Activated naive CD8-positive, alpha-beta T cell treated with anti-CD3 and anti-CD28 coated beads, Interleukin-2, amount 10 ng/mL, durations not matched to agents 7 days and 5 days (primary cell): ENCODE results near the gene EEF1A1. TPM values are rescaled to one million over a fixed set of nuclear protein-coding genes. Genes with fewer than 3 reads are reported as not detected.
"Not testable (repeated sequence)": the region's sequence is repeated elsewhere in the genome, so short reads cannot be mapped to it uniquely, and the experiment has no call there.

Experiments used
- ATAC-seq: fragments of 150-1000 bp; cut with Tn5 transposase; one replicate; pipeline ENCODE4 v1.10.0; 2021; ENCODE audit warnings: low read depth, moderate library complexity
- POLR2A ChIA-PET: fragments of 350-600 bp; sonication (Branson Sonifier 250); formaldehyde crosslinking; loops from one replicate; lab custom pipeline; 2021; ENCODE audit warnings: antibody characterized with exemption; lab: Charles Lee
- DNase-seq: peaks from one replicate; pipeline ENCODE4 v3.0.0; 2021
- H3K27ac Mint-ChIP-seq: one replicate; pipeline ENCODE4 v1.8.0; 2022; ENCODE audit warnings: mild to moderate bottlenecking, mixed read lengths
- H3K27me3 Mint-ChIP-seq: one replicate; pipeline ENCODE4 v1.8.0; 2022; ENCODE audit warnings: mild to moderate bottlenecking, moderate library complexity, mixed read lengths
- H3K36me3 Mint-ChIP-seq: one replicate; pipeline ENCODE4 v1.8.0; 2021; ENCODE audit warnings: mild to moderate bottlenecking, mixed read lengths
- H3K4me1 Mint-ChIP-seq: one replicate; pipeline ENCODE4 v1.8.0; 2021; ENCODE audit warnings: mixed read lengths
- H3K4me3 Mint-ChIP-seq: one replicate; pipeline ENCODE4 v1.8.0; 2022; ENCODE audit warnings: mild to moderate bottlenecking, moderate library complexity, mixed read lengths
- H3K9me3 Mint-ChIP-seq: one replicate; pipeline ENCODE4 v1.8.0; 2021; ENCODE audit warnings: mixed read lengths
- total RNA-seq, 2 experiments: library from RNA; stranded (reverse); gene quantifications; one replicate each; pipeline ENCODE4 v1.2.3, GENCODE V29; 2021

Gene EEF1A1
- total RNA-seq, 2 experiments from 2014 or later = 8,804 to 9,235 TPM

DNA sequence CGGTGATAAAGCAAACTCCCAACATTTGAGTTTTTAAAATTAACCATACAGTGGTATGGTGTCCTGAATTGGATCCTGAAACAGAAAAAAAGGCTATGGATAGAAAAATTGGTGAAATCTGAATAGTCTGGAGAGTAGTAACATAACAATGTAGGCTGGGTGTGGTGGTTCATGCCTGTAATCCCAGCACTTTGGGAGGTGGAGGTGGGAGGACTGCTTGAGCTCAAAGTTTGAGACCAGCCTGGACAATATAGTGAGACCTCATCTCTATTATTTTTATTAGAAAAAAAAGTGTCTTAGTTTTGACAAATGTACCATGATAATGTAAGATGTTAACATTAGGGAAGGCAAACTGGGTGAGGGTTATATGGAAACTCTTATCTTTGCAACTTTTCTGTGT is 11.0 kb downstream of the EEF1A1 start:
- DNase-seq (no peak), ATAC-seq (no peak)
- peaks cover 5% of the 10 kb centered on the region for H3K4me1 Mint-ChIP-seq
- POLR2A ChIA-PET = interaction anchor here (1.4 kb wide), 1 partner anchor 10 kb away, joined by 3 read pairs; no protein-coding TSS in a partner anchor
- H3K27ac Mint-ChIP-seq = no peak overlapping the region
- H3K9me3 Mint-ChIP-seq = no peaks in the 10 kb centered on the region
- peaks cover 8% of the 10 kb centered on the region for H3K36me3 Mint-ChIP-seq
- no peak overlapping the region for H3K4me3 Mint-ChIP-seq
- no peaks in the 10 kb centered on the region for H3K27me3 Mint-ChIP-seq

DNA sequence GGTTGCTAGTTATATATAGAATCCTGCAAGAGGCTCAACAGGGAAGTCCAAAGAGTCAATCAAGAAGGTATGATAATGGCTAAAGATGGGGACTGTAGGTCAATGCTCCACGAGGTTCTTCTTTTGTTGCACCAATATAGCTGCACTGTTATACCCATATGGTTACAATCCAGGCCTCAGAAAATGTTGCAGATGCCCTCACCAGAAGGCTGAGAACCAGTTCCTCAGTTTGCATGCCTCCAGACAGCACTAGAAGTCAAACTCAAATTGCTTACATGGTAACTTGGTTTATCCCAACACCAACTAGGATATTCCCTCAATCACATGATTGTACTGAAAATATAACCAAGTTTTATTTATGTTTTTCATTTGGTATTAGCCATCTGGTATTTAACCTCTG is 12.1 kb downstream of the EEF1A1 start:
- POLR2A ChIA-PET = interaction anchor here (1.4 kb wide), 1 partner anchor 9 kb away, joined by 3 read pairs; no protein-coding TSS in a partner anchor
- H3K4me1 Mint-ChIP-seq = peaks cover 4% of the 10 kb centered on the region
- H3K27me3 Mint-ChIP-seq = no peaks in the 10 kb centered on the region
- DNase-seq = no peak
- no peak overlapping the region for H3K4me3 Mint-ChIP-seq
- H3K9me3 Mint-ChIP-seq = no peaks in the 10 kb centered on the region
- ATAC-seq = no peak
- no peak overlapping the region for H3K27ac Mint-ChIP-seq
- H3K36me3 Mint-ChIP-seq = peaks cover 14% of the 10 kb centered on the region

DNA sequence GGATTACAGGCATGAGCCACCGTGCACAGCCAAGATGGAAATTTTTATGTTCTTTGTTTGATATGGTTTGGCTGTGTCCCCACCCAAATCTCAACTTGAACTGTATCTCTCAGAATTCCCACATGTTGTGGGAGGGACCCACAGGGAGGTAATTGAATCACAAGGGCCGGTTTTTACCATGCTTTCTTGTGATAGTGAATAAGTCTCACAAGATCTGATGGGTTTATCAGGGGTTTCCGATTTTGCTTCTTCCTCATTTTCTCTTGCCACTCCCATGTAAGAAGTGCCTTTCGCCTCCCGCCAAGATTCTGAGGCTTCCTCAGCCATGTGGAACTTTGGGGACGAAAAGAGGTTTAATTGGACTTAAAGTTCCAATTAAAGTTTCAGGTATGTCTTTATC is 14.6 kb downstream of the EEF1A1 start:
- POLR2A ChIA-PET = no interaction called here
- Mint-ChIP-seq H3K27me3 (no peaks in the 10 kb centered on the region), H3K9me3 (no peaks in the 10 kb centered on the region)

GRCh38 chr6:73505705-73506104 is 15.1 kb downstream of the EEF1A1 start:
- not testable (repeated sequence) for H3K4me3 Mint-ChIP-seq, ATAC-seq, H3K27me3 Mint-ChIP-seq

More for the DNA sequence above, 14.6 kb downstream of the EEF1A1 start:
- Mint-ChIP-seq H3K27ac (no peak overlapping the region), H3K4me1 (peaks cover 5% of the 10 kb centered on the region), H3K36me3 (peaks cover 18% of the 10 kb centered on the region), H3K4me3 (no peak overlapping the region)
- ATAC-seq (no peak), DNase-seq (no peak)

DNA sequence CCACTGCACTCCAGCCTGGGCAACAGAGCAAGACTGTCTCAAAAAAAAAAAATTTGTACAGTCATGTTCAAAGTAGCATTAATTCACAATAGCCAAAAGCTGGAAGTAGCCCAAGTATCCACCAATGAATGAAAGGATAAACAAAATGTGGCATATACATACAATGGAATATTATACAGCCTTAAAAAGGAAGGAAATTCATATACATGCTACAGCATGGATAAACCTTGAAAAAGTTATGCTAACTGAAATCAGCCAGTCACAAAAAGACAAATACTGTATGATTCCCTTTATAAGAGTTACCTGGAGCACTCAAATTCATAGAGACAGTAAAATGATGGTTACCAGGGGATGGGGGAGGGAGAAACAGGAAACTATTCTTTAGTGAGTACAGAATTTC is 15.7 kb downstream of the EEF1A1 start:
- DNase-seq = no peak
- no peaks in the 10 kb centered on the region for H3K9me3 Mint-ChIP-seq
- H3K36me3 Mint-ChIP-seq = peaks cover 23% of the 10 kb centered on the region
- peaks cover 5% of the 10 kb centered on the region for H3K4me1 Mint-ChIP-seq
- no peaks in the 10 kb centered on the region for H3K27me3 Mint-ChIP-seq
- POLR2A ChIA-PET = no interaction called here
- no peak for ATAC-seq
- no peak overlapping the region for H3K4me3 Mint-ChIP-seq
- no peak overlapping the region for H3K27ac Mint-ChIP-seq

More at GRCh38 chr6:73505705-73506104, 15.1 kb downstream of the EEF1A1 start:
- H3K9me3 Mint-ChIP-seq, H3K27ac Mint-ChIP-seq, POLR2A ChIA-PET, H3K4me1 Mint-ChIP-seq, DNase-seq: not testable (repeated sequence)
- H3K36me3 Mint-ChIP-seq = peaks cover 20% of the 10 kb centered on the region

DNA sequence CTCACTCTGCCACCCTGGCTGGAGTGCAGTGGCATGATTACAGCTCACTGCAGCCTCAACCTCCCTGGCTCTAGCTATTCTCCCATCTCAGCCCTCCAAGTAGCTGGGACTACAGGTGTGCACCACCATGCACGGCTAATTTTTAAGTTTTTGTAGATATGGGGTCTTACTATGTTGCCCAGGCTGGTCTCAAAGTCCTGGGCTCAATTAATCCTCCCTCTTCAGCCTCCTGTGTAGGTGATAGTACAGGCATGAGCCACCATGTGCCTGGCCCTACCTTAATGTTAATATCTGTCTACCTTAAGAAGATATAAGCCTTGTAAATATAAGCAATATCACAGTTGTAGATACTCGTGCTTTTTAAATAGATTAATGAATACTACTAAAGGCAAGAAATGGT is 16.7 kb downstream of the EEF1A1 start:
- Mint-ChIP-seq H3K4me1 (peaks cover 4% of the 10 kb centered on the region), H3K27ac (no peak overlapping the region), H3K4me3 (no peak overlapping the region)

GRCh38 chr6:73503027-73503772 is 17.6 kb downstream of the EEF1A1 start:
- H3K4me1 Mint-ChIP-seq = peaks cover 4% of the 10 kb centered on the region
- DNase-seq = no peak
- H3K27ac Mint-ChIP-seq = peak overlapping the region; percentile 53
- POLR2A ChIA-PET = interaction anchor here (1.0 to 1.9 kb wide), 2 partner anchors 17 to 41 kb away, joined by 3 to 7 read pairs; partner anchors contain the start of gene MTO1
- peaks cover 22% of the 10 kb centered on the region for H3K36me3 Mint-ChIP-seq
- H3K9me3 Mint-ChIP-seq = no peaks in the 10 kb centered on the region
- H3K4me3 Mint-ChIP-seq = no peak overlapping the region
- H3K27me3 Mint-ChIP-seq = no peaks in the 10 kb centered on the region
- no peak for ATAC-seq

More for the DNA sequence above, 16.7 kb downstream of the EEF1A1 start:
- POLR2A ChIA-PET = interaction anchor here (1.9 kb wide), 1 partner anchor 16 kb away, joined by 7 read pairs; no protein-coding TSS in a partner anchor
- Mint-ChIP-seq H3K27me3 (no peaks in the 10 kb centered on the region), H3K9me3 (no peaks in the 10 kb centered on the region), H3K36me3 (peaks cover 21% of the 10 kb centered on the region)
- ATAC-seq (no peak), DNase-seq (no peak)

GRCh38 chr6:73497915-73498314 is 22.9 kb downstream of the EEF1A1 start:
- H3K36me3 Mint-ChIP-seq = peaks cover 16% of the 10 kb centered on the region
- ATAC-seq (no peak), DNase-seq (no peak)
- H3K27me3 Mint-ChIP-seq = no peaks in the 10 kb centered on the region
- no peaks in the 10 kb centered on the region for H3K4me1 Mint-ChIP-seq
- H3K4me3 Mint-ChIP-seq = no peak overlapping the region
- POLR2A ChIA-PET = interaction anchor here (1.0 kb wide), 1 partner anchor 19 kb away, joined by 3 read pairs; no protein-coding TSS in a partner anchor
- H3K27ac Mint-ChIP-seq = no peak overlapping the region
- H3K9me3 Mint-ChIP-seq = no peaks in the 10 kb centered on the region

GRCh38 chr6:73491377-73491776 is 29.5 kb downstream of the EEF1A1 start:
- H3K36me3 Mint-ChIP-seq = peaks cover 49% of the 10 kb centered on the region

GRCh38 chr6:73487473-73487872 is 33.4 kb downstream of the EEF1A1 start:
- Mint-ChIP-seq H3K4me3 (no peak overlapping the region), H3K9me3 (peaks cover 5% of the 10 kb centered on the region), H3K4me1 (no peaks in the 10 kb centered on the region), H3K36me3 (peaks cover 56% of the 10 kb centered on the region), H3K27ac (no peak overlapping the region), H3K27me3 (no peaks in the 10 kb centered on the region)
- no peak for DNase-seq
- POLR2A ChIA-PET = interaction anchor here (0.8 to 1.2 kb wide), 3 partner anchors 26 to 115 kb away, joined by 3 read pairs; no protein-coding TSS in a partner anchor
- no peak for ATAC-seq

More at GRCh38 chr6:73491377-73491776, 29.5 kb downstream of the EEF1A1 start:
- Mint-ChIP-seq H3K4me3 (no peak overlapping the region), H3K27ac (no peak overlapping the region), H3K27me3 (no peaks in the 10 kb centered on the region), H3K4me1 (no peaks in the 10 kb centered on the region), H3K9me3 (peaks cover 5% of the 10 kb centered on the region)
- POLR2A ChIA-PET = interaction anchor here (0.5 kb wide), 1 partner anchor 31 kb away, joined by 3 read pairs; no protein-coding TSS in a partner anchor
- ATAC-seq = no peak
- no peak for DNase-seq

DNA sequence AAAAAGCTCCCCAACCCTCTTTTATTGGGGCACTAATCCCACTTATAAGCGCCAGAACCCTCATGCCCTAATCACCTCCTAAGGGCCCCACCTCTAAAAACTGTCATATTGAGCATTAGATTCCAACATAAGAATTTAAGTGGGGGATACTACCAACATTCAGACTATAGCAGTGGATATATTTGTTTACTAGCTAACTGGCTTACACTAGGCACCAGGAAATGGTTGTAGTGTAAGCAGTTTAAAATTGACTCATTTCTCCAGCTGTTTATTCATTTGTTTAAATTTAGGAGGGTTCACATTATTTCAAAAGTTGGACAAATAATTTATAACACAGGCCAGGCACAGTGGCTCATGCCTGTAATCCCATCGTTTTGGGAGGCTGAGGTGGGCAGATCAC is 36.4 kb downstream of the EEF1A1 start:
- peaks cover 5% of the 10 kb centered on the region for H3K9me3 Mint-ChIP-seq
- no peak overlapping the region for H3K27ac Mint-ChIP-seq
- peaks cover 47% of the 10 kb centered on the region for H3K36me3 Mint-ChIP-seq
- ATAC-seq (no peak), DNase-seq (no peak)
- H3K27me3 Mint-ChIP-seq = no peaks in the 10 kb centered on the region
- H3K4me3 Mint-ChIP-seq = no peak overlapping the region
- POLR2A ChIA-PET = no interaction called here
- no peaks in the 10 kb centered on the region for H3K4me1 Mint-ChIP-seq

DNA sequence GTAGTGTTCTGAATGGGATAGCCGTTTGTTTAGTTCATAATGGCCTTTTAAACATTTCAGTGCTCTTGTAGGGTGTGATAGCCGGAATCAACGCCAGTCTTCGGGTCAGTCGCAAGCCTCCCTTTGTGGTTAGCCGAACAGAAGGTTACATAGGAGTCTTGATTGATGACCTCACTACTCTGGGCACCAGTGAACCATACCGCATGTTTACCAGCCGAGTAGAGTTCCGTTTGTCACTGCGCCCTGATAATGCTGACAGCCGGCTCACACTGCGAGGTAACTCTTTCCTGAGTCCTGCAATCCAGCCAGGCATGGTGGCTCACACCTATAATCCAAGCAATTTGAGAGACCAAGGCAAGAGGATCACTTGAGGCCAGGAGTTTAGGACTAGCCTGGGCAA is 38.9 kb downstream of the EEF1A1 start:
- ATAC-seq (no peak), DNase-seq (no peak)
- POLR2A ChIA-PET = interaction anchor here (0.6 kb wide), 1 partner anchor 31 kb away, joined by 5 read pairs; no protein-coding TSS in a partner anchor
- H3K27ac Mint-ChIP-seq = no peak overlapping the region
- peaks cover 37% of the 10 kb centered on the region for H3K36me3 Mint-ChIP-seq
- no peaks in the 10 kb centered on the region for H3K4me1 Mint-ChIP-seq
- no peak overlapping the region for H3K4me3 Mint-ChIP-seq
- H3K27me3 Mint-ChIP-seq = no peaks in the 10 kb centered on the region
- no peaks in the 10 kb centered on the region for H3K9me3 Mint-ChIP-seq

- H3K27ac Mint-ChIP-seq = no peak overlapping the region
- ATAC-seq (no peak), DNase-seq (no peak)
- no peaks in the 10 kb centered on the region for H3K9me3 Mint-ChIP-seq
- H3K27me3 Mint-ChIP-seq = no peaks in the 10 kb centered on the region
- H3K4me3 Mint-ChIP-seq = no peak overlapping the region
- POLR2A ChIA-PET = interaction anchor here (0.7 to 0.9 kb wide), 2 partner anchors 15 to 858 kb away, joined by 3 read pairs; no protein-coding TSS in a partner anchor
- peaks cover 34% of the 10 kb centered on the region for H3K36me3 Mint-ChIP-seq
- peaks cover 2% of the 10 kb centered on the region for H3K4me1 Mint-ChIP-seq
These were observed 43.4 kb downstream of the EEF1A1 start for GRCh38 chr6:73477407-73477806.
